Neural progenitor cell (in vitro differentiated cells): ENCODE measurements around the gene RNF169. TPM values are rescaled to one million over a fixed set of nuclear protein-coding genes. Genes with fewer than 3 reads are reported as not detected.
A peak's percentile ranks its signal among the peaks of the same experiment; 100 is the strongest.

ENCODE experiments used
- DNase-seq: peaks from one replicate; pipeline ENCODE4 v3.0.0-alpha.2; 2016; ENCODE audit warnings: low spot score
- H2AFZ ChIP-seq: fragments of 200-600 bp; sonication (generic); replicated peaks from 2 replicates; pipeline ENCODE4 v1.6.1; 2016; ENCODE audit warnings: antibody characterized with exemption
- H3F3A ChIP-seq: fragments of 200-600 bp; sonication (generic); 2 replicates; pipeline ENCODE4 v1.6.1; 2016; ENCODE audit warnings: antibody characterized with exemption, low read depth
- H3K27ac ChIP-seq: fragments of 200-600 bp; sonication (generic); 2 replicates; pipeline ENCODE4 v1.5.1; 2016; ENCODE audit warnings: mild to moderate bottlenecking
- H3K27me3 ChIP-seq: fragments of 200-600 bp; sonication (generic); 2 replicates; pipeline ENCODE4 v1.6.1; 2016; ENCODE audit warnings: mild to moderate bottlenecking, moderate library complexity
- H3K36me3 ChIP-seq: fragments of 200-600 bp; sonication (generic); 2 replicates; pipeline ENCODE4 v1.5.1; 2016
- H3K4me1 ChIP-seq: fragments of 200-600 bp; sonication (generic); 2 replicates; pipeline ENCODE4 v1.6.1; 2016; ENCODE audit warnings: mixed run types
- H3K4me2 ChIP-seq: fragments of 200-600 bp; sonication (generic); 2 replicates; pipeline ENCODE4 v1.6.1; 2016
- H3K4me3 ChIP-seq: fragments of 200-600 bp; sonication (generic); 2 replicates; pipeline ENCODE4 v1.5.1; 2016
- H3K79me2 ChIP-seq: fragments of 200-600 bp; sonication (generic); 2 replicates; pipeline ENCODE4 v1.6.1; 2016; ENCODE audit warnings: low read depth
- H3K9ac ChIP-seq: fragments of 200-600 bp; sonication (generic); 2 replicates; pipeline ENCODE4 v1.6.1; 2016
- H3K9me3 ChIP-seq: fragments of 200-600 bp; sonication (generic); 2 replicates; pipeline ENCODE4 v1.5.1; 2016; ENCODE audit warnings: low read depth
- H4K20me1 ChIP-seq: fragments of 200-600 bp; sonication (generic); 2 replicates; pipeline ENCODE4 v1.6.1; 2016; ENCODE audit warnings: low read depth
- H3K27ac Mint-ChIP-seq: 3 replicates; pipeline ENCODE4 v1.8.0; 2021; ENCODE audit warnings: mixed read lengths
- H3K27me3 Mint-ChIP-seq: 2 replicates; pipeline ENCODE4 v1.8.0; 2022; ENCODE audit warnings: low read depth, mild to moderate bottlenecking, inconsistent platforms, moderate library complexity, mixed read lengths; ENCODE audit not compliant: insufficient read depth
- H3K36me3 Mint-ChIP-seq: 3 replicates; pipeline ENCODE4 v1.8.0; 2021; ENCODE audit warnings: mixed read lengths
- H3K4me1 Mint-ChIP-seq: 3 replicates; pipeline ENCODE4 v1.8.0; 2021; ENCODE audit warnings: mixed read lengths
- H3K4me3 Mint-ChIP-seq: 3 replicates; pipeline ENCODE4 v1.8.0; 2021; ENCODE audit warnings: mild to moderate bottlenecking, moderate library complexity, mixed read lengths
- H3K9me3 Mint-ChIP-seq: 3 replicates; pipeline ENCODE4 v1.8.0; 2020; ENCODE audit warnings: mixed read lengths
- EZH2 ChIP-seq: fragments of 200-600 bp; sonication (generic); IDR thresholded peaks from 2 replicates; pipeline ENCODE4 v1.6.1; 2017; ENCODE audit warnings: antibody characterized with exemption, mild to moderate bottlenecking, moderate library complexity
- EZH2phosphoT487 ChIP-seq: fragments of 200-600 bp; sonication (generic); IDR thresholded peaks from 2 replicates; pipeline ENCODE4 v1.6.1; 2017; ENCODE audit warnings: antibody characterized with exemption
- total RNA-seq: library from RNA; depleted of rRNA; stranded (reverse); fragments of >200 nt; gene quantifications from 2 replicates; pipeline ENCODE4 v1.2.3, GENCODE V29; 2015; ENCODE audit warnings: low replicate concordance
- TF ChIP-seq, protein P1 (sequence below): fragments of 200-600 bp; sonication (generic); IDR thresholded peaks from 2 replicates; pipeline ENCODE4 v1.5.1; 2017; ENCODE audit warnings: antibody characterized with exemption, mild to moderate bottlenecking

RNF169 gene
- total RNA-seq, 1 donor from 2014 or later: 30.2 TPM

DNA sequence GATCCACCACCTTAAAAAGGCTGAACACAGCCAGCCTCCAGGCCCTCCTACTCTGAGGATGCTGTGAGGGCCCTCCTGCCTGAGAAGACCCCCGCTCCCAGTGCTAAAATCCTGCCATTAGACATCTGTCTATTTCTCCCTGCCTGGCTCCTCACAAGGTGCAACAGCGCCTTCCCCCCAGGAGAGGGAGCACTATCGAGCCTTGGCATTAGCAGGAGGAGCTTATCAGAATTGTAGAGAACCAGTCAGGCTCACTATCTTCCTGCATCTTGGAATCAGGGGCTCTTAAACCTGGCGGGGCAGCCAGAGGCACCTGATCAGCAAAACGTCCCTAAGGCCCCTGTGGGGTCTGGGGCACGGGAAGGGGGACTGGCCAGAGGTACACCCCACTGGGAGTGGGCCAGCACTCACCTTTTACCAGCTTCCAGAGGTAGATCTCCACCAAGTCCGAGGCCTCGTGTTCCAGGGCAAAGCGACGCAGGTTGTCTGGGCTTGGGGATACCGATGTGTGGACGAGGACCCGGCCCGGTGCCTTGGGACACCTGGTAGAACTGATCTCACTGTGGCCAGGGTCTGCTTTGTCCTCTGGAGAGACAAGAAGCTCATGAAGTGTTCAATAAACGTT, 46.2 kb upstream of the RNF169 start:
- Histone ChIP-seq H3K79me2 (no peaks in the 10 kb centered on the region), H3K36me3 (no peaks in the 10 kb centered on the region), H4K20me1 (no peaks in the 10 kb centered on the region), H3K27ac (no peak overlapping the region), H3K4me1 (no peaks in the 10 kb centered on the region), H3K27me3 (no peaks in the 10 kb centered on the region), H2AFZ (peak overlapping the region; percentile 69), H3K4me3 (no peak overlapping the region), H3K9me3 (no peaks in the 10 kb centered on the region), H3F3A (no peaks in the 10 kb centered on the region), H3K4me2 (no peak overlapping the region), H3K9ac (no peak overlapping the region)
- Mint-ChIP-seq H3K27ac (peak overlapping the region; percentile 89), H3K4me3 (no peak overlapping the region), H3K9me3 (no peaks in the 10 kb centered on the region), H3K4me1 (peaks cover 5% of the 10 kb centered on the region), H3K27me3 (peaks cover 2% of the 10 kb centered on the region), H3K36me3 (no peaks in the 10 kb centered on the region)
- TF ChIP-seq, protein P1, sequence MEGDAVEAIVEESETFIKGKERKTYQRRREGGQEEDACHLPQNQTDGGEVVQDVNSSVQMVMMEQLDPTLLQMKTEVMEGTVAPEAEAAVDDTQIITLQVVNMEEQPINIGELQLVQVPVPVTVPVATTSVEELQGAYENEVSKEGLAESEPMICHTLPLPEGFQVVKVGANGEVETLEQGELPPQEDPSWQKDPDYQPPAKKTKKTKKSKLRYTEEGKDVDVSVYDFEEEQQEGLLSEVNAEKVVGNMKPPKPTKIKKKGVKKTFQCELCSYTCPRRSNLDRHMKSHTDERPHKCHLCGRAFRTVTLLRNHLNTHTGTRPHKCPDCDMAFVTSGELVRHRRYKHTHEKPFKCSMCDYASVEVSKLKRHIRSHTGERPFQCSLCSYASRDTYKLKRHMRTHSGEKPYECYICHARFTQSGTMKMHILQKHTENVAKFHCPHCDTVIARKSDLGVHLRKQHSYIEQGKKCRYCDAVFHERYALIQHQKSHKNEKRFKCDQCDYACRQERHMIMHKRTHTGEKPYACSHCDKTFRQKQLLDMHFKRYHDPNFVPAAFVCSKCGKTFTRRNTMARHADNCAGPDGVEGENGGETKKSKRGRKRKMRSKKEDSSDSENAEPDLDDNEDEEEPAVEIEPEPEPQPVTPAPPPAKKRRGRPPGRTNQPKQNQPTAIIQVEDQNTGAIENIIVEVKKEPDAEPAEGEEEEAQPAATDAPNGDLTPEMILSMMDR: peak; percentile 93
- no peak for TF ChIP-seq EZH2
- peak; percentile 84 for DNase-seq

DNA sequence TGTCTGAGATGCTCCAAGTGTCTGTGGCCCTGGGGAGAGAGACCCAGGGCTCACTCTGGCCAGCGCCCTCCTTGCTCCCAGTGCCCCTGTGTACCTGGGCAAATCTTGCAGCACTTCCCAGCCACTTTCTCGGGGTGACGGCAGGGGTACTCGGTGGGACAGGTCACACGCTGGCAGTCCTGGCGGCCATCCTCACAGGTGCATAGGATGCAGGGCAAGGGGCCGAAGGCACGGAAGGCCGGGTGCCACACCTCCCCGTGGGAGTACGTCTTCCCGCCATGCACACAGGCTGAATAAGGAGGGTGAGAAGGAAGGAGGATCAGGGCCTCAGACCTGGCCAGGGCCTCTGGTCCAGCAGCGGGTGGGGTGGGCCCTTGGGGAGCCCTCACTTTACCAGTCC, 45.4 kb upstream of the RNF169 start:
- H3K9me3 Mint-ChIP-seq: no peaks in the 10 kb centered on the region
- DNase-seq: no peak
- Histone ChIP-seq H3K9ac (no peak overlapping the region), H3K79me2 (no peaks in the 10 kb centered on the region), H3K27ac (no peak overlapping the region), H3K36me3 (no peaks in the 10 kb centered on the region), H4K20me1 (no peaks in the 10 kb centered on the region), H3K4me2 (no peak overlapping the region), H3K9me3 (no peaks in the 10 kb centered on the region), H3K27me3 (no peaks in the 10 kb centered on the region), H3K4me1 (no peaks in the 10 kb centered on the region), H2AFZ (no peak overlapping the region), H3F3A (no peaks in the 10 kb centered on the region), H3K4me3 (no peak overlapping the region)
- H3K4me1 Mint-ChIP-seq: peaks cover 5% of the 10 kb centered on the region
- no peaks in the 10 kb centered on the region for H3K36me3 Mint-ChIP-seq
- no peak overlapping the region for H3K4me3 Mint-ChIP-seq
- no peak for TF ChIP-seq EZH2
- TF ChIP-seq, protein P1: no peak
- TF ChIP-seq EZH2phosphoT487: no peak
- no peak overlapping the region for H3K27ac Mint-ChIP-seq
- H3K27me3 Mint-ChIP-seq: peaks cover 3% of the 10 kb centered on the region

DNA sequence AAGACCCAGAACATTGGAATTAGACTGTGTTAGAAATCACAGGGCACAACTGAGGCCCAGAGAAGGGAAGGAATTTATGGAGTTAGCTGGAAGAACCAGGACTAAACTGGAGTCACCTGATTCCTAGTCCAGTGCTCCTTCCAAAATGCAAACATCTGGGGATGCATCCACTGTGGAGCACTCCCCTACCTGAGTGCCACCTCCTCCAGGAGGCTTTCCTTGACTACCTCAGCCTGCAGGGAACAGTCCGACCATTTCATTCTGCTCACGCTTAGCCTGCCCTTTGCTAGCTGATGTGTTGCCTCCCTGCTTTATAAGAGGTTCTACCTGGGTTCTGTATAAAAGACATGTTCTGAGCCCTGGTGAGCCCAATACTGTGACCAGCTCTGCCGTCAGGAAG, 41.5 kb upstream of the RNF169 start:
- no peak overlapping the region for H3K27ac Mint-ChIP-seq
- no peak overlapping the region for H3K4me2 ChIP-seq
- H3K4me3 Mint-ChIP-seq: no peak overlapping the region

More for the DNA sequence above, 41.5 kb upstream of the RNF169 start:
- Histone ChIP-seq H4K20me1 (no peaks in the 10 kb centered on the region), H3K9ac (no peak overlapping the region), H2AFZ (no peak overlapping the region), H3K79me2 (no peaks in the 10 kb centered on the region), H3K27me3 (no peaks in the 10 kb centered on the region), H3K4me1 (peaks cover 8% of the 10 kb centered on the region), H3F3A (no peaks in the 10 kb centered on the region), H3K9me3 (no peaks in the 10 kb centered on the region), H3K4me3 (no peak overlapping the region), H3K36me3 (no peaks in the 10 kb centered on the region), H3K27ac (no peak overlapping the region)
- no peaks in the 10 kb centered on the region for H3K36me3 Mint-ChIP-seq
- H3K27me3 Mint-ChIP-seq: peaks cover 7% of the 10 kb centered on the region
- H3K4me1 Mint-ChIP-seq: peaks cover 25% of the 10 kb centered on the region
- DNase-seq: no peak
- H3K9me3 Mint-ChIP-seq: no peaks in the 10 kb centered on the region
- TF ChIP-seq, protein P1: no peak
- TF ChIP-seq EZH2phosphoT487: no peak
- TF ChIP-seq EZH2: no peak
